SHP77 (cell line): ENCODE results near the gene SRSF7.
A peak's percentile ranks its signal among the peaks of the same experiment; 100 is the strongest.
"Not testable (repeated sequence)": the region's sequence is repeated elsewhere in the genome, so short reads cannot be mapped to it uniquely, and the experiment has no call there.

Experiments
- DNase-seq, 2 experiments: peaks; one replicate each; lab custom pipeline; 2025; lab: John Stamatoyannopoulos, UW

SRSF7 gene

GRCh38 chr2:38754049-38754448 is 2.9 kb upstream of the SRSF7 start:
- DNase-seq = no peak

- peak in 1 of 2 experiments; percentile 43 for DNase-seq
Observed at GRCh38 chr2:38751596-38752410, 642 bp upstream of the SRSF7 start.

GRCh38 chr2:38750011-38750890 is 910 bp downstream of the SRSF7 start:
- DNase-seq = no peak

GRCh38 chr2:38748943-38749804 is 2.0 kb downstream of the SRSF7 start:
- DNase-seq = no peak

GRCh38 chr2:38748391-38748790 is 2.8 kb downstream of the SRSF7 start:
- DNase-seq = no peak

- no peak for DNase-seq
Observed at GRCh38 chr2:38747819-38748218, 3.3 kb downstream of the SRSF7 start.

GRCh38 chr2:38747007-38747424 is 4.1 kb downstream of the SRSF7 start:
- DNase-seq = no peak

GRCh38 chr2:38745267-38745666 is 5.9 kb downstream of the SRSF7 start:
- DNase-seq = no peak

- no peak for DNase-seq
Observed at GRCh38 chr2:38744399-38744780, 6.8 kb downstream of the SRSF7 start.

GRCh38 chr2:38743672-38744398 is 7.3 kb downstream of the SRSF7 start:
- no peak for DNase-seq

GRCh38 chr2:38742797-38743559 is 8.2 kb downstream of the SRSF7 start:
- no peak for DNase-seq

GRCh38 chr2:38740851-38741731 is 10.1 kb downstream of the SRSF7 start:
- no peak for DNase-seq

GRCh38 chr2:38739524-38739923 is 11.6 kb downstream of the SRSF7 start:
- DNase-seq = no peak

- DNase-seq = no peak
Observed at GRCh38 chr2:38737925-38738324, 13.2 kb downstream of the SRSF7 start.

- not testable (repeated sequence) for DNase-seq
Observed at GRCh38 chr2:38737000-38737698, 14.0 kb downstream of the SRSF7 start.

- no peak for DNase-seq
Observed at GRCh38 chr2:38735999-38736320, 15.2 kb downstream of the SRSF7 start.

- DNase-seq = no peak
Observed at GRCh38 chr2:38734299-38735058, 16.7 kb downstream of the SRSF7 start.

- DNase-seq = no peak
Observed at GRCh38 chr2:38733300-38733971, 17.7 kb downstream of the SRSF7 start.
